ENCODE measurements around the gene FAM117A. TPM values are rescaled to one million over a fixed set of nuclear protein-coding genes. Genes with fewer than 3 reads are reported as not detected.
A peak's percentile ranks its signal among the peaks of the same experiment; 100 is the strongest.

FAM117A gene
- total RNA-seq, 1 donor from 2014 or later, result 4.7 TPM

DNA sequence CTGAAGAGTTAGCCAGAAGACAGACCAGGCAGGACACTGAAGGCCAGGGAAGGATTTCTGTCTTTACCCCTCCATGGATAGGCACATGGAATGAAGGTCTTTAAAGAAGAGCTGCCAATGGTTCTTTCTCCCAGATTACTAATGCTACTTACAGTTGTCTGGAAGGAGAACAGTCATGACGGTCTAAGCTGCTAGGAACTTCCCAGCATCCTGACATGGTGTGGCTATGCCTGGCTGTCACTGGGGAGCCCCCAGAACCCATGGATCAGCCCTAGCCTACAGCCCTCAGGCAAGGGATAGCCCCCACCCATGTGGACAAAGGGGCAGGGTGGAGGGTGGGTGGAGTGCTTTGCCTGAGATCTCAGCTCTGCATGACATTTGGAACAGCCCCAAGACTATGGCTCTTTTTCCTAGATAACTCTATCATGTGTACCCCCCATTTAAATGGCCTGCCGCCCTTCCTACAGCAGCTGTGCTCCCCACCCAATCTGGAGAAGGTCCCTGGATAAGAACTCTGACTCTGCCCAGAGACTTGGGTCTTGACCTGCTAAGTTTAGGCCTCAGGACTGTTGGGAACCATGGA lies 15.3 kb upstream of the FAM117A start:
- TF ChIP-seq, protein P1, sequence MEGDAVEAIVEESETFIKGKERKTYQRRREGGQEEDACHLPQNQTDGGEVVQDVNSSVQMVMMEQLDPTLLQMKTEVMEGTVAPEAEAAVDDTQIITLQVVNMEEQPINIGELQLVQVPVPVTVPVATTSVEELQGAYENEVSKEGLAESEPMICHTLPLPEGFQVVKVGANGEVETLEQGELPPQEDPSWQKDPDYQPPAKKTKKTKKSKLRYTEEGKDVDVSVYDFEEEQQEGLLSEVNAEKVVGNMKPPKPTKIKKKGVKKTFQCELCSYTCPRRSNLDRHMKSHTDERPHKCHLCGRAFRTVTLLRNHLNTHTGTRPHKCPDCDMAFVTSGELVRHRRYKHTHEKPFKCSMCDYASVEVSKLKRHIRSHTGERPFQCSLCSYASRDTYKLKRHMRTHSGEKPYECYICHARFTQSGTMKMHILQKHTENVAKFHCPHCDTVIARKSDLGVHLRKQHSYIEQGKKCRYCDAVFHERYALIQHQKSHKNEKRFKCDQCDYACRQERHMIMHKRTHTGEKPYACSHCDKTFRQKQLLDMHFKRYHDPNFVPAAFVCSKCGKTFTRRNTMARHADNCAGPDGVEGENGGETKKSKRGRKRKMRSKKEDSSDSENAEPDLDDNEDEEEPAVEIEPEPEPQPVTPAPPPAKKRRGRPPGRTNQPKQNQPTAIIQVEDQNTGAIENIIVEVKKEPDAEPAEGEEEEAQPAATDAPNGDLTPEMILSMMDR (conservative IDR thresholded peaks at IDR 0.05; ENCODE audit: low read depth, low read length), result no peak
- no peak for DNase-seq (ENCODE audit: low read depth)
- H3K4me3 ChIP-seq (ENCODE audit: low read depth, low read length), result no peak overlapping the region

DNA sequence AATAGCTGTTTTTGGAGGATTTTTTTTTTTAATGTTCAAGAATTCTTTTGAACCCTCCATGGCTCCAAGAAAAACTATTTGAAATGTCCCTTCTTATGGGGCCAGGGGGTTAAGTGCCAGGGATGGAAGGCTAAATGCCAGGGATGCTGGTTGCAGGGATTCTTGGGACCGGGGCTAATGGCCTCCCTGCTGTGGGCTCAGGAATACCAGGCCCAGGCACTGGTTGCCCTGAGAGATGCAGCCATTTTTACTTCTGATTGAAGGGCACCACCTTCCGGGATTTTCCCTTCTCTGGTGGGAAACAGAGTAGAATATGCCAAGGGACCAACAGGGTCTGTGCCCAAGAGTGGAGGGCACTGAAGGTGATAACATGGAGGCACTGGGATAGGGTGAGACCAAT lies 13.6 kb upstream of the FAM117A start:
- no peak for DNase-seq (ENCODE audit: low read depth)
- TF ChIP-seq, protein P1 (conservative IDR thresholded peaks at IDR 0.05; ENCODE audit: low read depth, low read length), result no peak
- H3K4me3 ChIP-seq (ENCODE audit: low read depth, low read length), result no peak overlapping the region

DNA sequence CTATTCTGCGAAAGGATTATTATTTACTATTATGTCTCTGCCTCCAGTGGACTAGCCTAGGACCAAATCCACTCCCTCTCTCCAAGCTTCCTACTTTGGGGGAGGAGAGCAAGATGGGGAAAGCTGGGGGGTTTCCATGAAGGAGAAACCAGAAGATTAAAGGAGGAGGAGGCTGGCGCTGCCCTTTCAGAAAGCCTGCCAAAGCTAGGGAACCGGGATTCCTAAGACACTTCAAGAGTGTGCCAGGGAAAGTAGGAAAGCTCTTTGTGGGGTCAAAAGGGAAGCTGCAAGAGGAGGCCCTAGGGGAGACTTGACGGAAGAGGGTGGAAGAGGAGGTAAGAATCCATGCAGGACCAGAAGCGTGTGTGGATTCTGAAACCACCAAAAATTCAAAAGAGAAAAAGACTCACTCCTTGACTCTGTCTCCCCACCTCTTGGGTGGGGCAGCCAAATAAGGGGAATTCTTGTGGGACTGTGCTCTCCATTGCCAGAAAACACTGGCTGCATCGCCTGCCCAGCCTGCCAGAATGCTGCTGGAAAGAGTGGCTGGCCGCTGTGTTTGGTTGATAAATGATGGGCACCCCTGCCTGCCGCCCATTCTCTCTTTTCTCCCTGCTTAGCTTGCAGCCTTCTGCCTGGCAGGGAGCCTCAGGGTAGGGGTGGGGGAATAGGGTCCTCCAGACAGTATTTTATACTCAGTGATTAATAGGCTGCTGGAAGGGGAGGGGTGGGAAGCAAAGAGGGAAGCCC lies 12.8 kb upstream of the FAM117A start:
- no peak for DNase-seq (ENCODE audit: low read depth)
- no peak overlapping the region for H3K4me3 ChIP-seq (ENCODE audit: low read depth, low read length)
- TF ChIP-seq, protein P1 (conservative IDR thresholded peaks at IDR 0.05; ENCODE audit: low read depth, low read length), result no peak

DNA sequence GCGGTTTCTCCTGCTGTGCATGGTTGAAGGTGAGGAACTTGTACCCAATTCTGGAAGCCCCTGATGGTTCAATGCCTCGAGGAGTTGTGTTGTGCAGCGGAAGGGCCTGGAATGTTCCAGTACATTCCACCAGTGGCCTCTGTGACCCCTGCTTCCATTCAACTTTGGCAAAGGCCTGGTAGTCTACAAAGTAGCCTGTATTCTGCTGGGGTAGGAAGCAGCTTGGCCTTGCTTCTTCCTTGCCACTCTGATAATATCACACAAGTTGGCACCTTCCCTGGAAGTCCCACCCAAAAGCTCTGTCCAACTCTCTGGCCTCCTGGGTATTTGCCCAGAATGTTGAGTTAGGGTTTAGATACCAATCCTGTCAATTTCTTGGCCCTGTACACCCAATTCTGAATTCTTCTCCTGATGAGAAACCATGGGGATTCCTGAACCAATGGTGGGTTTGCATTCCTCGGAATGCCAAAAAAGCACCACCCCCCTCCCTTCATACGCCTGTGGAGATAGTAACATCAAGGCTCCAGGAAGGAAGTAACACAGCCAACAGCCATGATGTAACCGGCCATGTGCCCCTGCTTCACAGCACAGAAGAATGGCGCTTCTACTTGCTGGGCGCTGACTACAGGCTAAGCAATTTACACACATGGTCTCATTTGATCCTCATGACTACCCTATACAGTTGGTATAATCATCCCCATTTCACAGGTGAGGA lies 11.8 kb upstream of the FAM117A start:
- TF ChIP-seq, protein P1 (conservative IDR thresholded peaks at IDR 0.05; ENCODE audit: low read depth, low read length), result no peak
- H3K4me3 ChIP-seq (ENCODE audit: low read depth, low read length), result no peak overlapping the region
- DNase-seq (ENCODE audit: low read depth), result no peak

DNA sequence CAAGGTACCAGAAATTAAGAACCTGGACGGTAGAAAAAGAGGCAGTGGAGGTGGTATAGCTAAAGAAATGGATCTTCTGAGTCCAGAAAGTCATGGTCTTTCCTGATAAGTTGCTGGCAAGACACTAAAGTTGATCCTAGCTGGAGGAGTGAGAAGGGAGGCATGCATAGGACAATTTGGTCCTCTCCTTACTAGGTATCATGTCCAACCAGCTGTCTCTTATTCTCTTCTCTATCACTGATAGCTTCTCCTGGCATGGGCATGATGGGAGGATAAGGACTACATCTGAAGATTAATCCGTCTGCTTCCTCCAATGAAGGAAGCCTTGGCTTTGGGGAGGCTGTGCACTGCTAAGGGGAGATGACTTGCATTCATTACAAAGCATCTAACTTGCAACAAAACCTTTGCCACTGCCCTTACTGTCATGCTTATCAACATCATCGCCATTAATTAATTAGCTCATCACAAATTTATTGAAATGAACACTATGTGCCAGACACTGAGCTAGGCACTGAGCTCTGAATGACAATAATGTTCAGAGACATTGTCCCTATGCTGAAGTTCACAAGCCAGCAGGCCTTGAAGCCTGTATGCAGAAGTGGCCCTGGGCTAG lies 3.1 kb upstream of the FAM117A start:
- TF ChIP-seq, protein P1 (conservative IDR thresholded peaks at IDR 0.05; ENCODE audit: low read depth, low read length), result no peak
- no peak overlapping the region for H3K4me3 ChIP-seq (ENCODE audit: low read depth, low read length)
- no peak for DNase-seq (ENCODE audit: low read depth)

DNA sequence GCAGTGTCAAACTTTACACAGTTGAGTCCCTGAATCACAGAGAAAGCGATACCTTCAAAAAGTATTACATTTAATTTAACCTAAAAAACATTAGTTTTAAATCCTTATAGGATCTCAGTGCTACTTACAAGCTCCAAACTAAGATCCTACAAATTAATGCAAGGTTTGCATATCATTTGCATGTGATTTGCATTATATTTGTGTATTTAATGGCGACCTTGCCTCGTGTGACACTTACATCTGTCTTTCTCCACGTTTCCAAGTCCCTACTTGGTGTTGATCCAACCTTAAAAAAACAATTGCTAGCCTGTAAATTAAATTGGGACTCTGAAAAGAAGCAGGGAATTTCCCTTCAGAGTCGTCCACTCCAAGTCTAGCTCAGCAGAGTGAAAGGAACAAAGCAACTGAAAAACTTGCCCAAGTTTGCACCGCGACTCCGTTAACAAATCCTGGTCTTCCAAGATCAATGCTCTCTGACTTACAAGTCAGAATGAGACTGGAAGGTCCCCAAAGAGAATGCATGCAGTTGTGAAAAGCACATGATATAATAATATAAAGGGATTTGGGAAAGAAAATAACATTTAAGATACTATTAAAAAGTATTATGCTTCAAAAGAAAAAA lies 739 bp upstream of the FAM117A start:
- DNase-seq (ENCODE audit: low read depth), result no peak
- H3K4me3 ChIP-seq (ENCODE audit: low read depth, low read length), result peak overlapping the region; percentile 20
- TF ChIP-seq, protein P1 (conservative IDR thresholded peaks at IDR 0.05; ENCODE audit: low read depth, low read length), result no peak

All from epithelial cell of proximal tubule (primary cell).